NB4 (cell line): ENCODE measurements around the gene VAV2.

Source experiments
- DNase-seq: peaks from one replicate; pipeline ENCODE4 v3.0.0; 2010; ENCODE audit warnings: low read depth
- H3K4me3 ChIP-seq: one replicate; pipeline ENCODE4 v1.5.1; 2011; ENCODE audit warnings: mild to moderate bottlenecking, low read depth, low read length, moderate library complexity
- MAX ChIP-seq: IDR thresholded peaks from 2 replicates; pipeline ENCODE4 v1.6.1; 2011; ENCODE audit warnings: low read depth, low read length
- MYC ChIP-seq: IDR thresholded peaks from 2 replicates; pipeline ENCODE4 v1.6.1; 2011; ENCODE audit warnings: low read depth, low read length
- POLR2A ChIP-seq: IDR thresholded peaks from 2 replicates; pipeline ENCODE4 v1.6.1; 2011; ENCODE audit warnings: mild to moderate bottlenecking; ENCODE audit not compliant: insufficient read length; ENCODE audit errors: extremely low read depth
- TF ChIP-seq, protein P1 (sequence below): IDR thresholded peaks from one replicate; pipeline ENCODE4 v1.5.1; 2012; ENCODE audit warnings: low read depth, low read length

VAV2 gene

DNA sequence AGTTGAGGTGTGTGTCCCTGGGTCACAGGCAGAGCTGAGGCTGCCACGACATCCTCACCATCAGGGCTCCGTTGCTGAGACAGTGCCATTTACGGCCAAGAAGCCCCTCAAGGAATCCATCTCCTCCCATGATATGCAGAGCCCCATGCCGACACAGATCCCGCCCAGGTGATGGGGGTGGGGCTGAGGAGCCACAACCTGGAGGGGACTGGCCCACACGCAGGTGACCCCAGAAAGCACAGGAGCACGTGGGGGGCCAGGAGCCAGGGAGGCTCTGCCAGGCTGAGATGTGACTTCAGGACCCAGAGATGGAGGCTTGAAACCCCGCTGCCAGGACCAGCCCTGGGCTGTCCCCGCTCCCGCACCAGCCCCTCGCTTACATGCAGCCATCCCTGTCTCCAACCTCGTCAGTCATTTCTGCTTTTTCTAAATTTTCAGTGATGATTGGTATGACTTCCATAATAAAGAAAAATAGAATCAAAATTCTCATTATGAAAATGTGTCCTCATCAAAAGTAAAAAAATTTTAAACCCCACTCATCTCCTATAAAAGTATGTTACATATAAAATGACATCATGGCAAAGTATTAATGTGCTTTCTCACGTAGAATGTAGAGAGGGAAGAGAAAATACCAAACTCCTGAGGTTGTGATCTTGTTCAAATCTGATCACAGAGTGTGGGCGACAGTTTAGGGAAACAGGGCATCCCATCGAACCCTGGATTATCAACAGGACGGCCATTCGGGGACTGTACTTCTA is 155.9 kb downstream of the VAV2 start:
- TF ChIP-seq, protein P1, sequence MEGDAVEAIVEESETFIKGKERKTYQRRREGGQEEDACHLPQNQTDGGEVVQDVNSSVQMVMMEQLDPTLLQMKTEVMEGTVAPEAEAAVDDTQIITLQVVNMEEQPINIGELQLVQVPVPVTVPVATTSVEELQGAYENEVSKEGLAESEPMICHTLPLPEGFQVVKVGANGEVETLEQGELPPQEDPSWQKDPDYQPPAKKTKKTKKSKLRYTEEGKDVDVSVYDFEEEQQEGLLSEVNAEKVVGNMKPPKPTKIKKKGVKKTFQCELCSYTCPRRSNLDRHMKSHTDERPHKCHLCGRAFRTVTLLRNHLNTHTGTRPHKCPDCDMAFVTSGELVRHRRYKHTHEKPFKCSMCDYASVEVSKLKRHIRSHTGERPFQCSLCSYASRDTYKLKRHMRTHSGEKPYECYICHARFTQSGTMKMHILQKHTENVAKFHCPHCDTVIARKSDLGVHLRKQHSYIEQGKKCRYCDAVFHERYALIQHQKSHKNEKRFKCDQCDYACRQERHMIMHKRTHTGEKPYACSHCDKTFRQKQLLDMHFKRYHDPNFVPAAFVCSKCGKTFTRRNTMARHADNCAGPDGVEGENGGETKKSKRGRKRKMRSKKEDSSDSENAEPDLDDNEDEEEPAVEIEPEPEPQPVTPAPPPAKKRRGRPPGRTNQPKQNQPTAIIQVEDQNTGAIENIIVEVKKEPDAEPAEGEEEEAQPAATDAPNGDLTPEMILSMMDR: no peak
- TF ChIP-seq POLR2A (no peak), MYC (no peak), MAX (no peak)

GRCh38 chr9:133835262-133835901 is 156.7 kb downstream of the VAV2 start:
- no peak for DNase-seq
- H3K4me3 ChIP-seq: no peak overlapping the region
- TF ChIP-seq POLR2A: no peak
- TF ChIP-seq, protein P1: no peak
- no peak for TF ChIP-seq MYC
- no peak for TF ChIP-seq MAX

More for the DNA sequence above, 155.9 kb downstream of the VAV2 start:
- no peak for DNase-seq
- no peak overlapping the region for H3K4me3 ChIP-seq

DNA sequence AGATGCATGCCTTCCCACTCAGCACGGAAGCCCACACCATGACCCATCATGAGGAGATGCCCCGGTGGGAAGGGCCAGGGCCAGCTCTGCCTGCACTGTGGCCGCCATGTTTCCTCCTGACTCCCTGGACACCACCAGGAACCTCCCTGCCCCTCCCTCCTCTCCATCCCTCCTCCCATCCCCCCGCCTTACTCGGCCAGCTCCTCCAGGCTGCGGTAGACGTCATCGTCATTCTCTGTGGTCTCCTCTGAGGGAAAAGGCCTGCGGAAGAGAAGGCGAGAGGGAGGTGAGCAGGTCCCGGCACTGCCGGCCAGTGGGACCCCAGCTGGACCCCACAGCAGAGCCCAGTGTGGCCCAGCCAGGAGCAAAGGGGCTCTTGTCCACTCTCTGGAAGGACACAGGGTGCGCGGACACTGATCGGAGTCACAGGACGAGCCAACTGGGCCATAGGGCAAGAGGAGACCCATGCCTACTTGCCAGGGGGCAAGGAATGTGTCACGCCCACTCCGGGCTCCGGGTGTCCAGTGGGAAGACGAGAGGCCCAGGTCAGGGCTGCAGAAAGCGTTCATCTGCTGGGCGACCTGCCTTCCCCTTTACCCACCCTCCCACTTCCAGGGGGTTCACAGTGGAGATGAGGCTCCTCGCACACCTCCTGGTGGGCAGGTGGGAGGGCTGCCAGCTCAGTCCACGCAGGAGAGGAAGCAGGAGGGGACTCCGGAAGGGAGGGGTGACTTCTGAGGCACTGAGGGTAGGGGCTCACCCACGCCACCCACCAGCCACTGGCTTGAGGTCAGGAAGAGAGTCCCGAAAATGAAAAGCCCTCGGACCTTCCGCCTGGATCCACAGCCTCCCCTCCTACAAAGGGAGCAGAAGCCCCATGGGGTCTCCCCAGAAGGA is 157.8 kb downstream of the VAV2 start:
- no peak for DNase-seq
- TF ChIP-seq, protein P1: no peak
- no peak for TF ChIP-seq MYC
- TF ChIP-seq MAX: no peak
- no peak for TF ChIP-seq POLR2A
- no peak overlapping the region for H3K4me3 ChIP-seq

DNA sequence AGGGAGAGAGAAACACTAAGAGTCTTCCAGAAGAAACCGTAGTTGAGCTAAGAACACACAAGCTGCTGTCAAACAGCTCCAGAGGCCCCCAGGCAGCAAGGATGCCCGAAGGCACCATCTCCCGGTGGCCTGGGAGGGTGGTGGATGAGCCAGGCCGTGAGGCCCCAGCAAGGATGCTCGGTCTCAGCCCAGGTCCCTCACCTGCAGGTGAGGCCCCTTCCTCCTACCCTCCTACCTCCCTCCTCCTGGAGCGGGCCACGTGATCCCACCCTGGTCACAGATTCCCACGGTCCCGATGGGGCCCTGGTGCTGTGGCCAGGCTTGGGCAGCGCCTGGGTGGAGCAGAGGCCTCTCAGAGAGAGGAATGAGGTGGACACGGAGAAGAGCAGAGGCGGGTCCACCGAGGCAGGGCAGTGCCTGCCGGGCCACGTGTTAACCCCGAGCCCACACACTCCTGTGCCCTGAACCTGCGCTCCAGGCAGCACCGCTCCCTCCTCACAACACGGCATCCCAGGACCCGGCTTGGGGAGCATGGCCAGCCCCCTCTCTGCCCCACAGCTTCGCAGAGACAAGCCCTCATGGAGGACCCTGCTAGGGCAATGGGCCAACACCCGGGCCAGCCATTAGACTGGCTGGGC is 158.6 kb downstream of the VAV2 start:
- no peak overlapping the region for H3K4me3 ChIP-seq
- no peak for TF ChIP-seq MYC
- TF ChIP-seq MAX: no peak
- TF ChIP-seq, protein P1: no peak
- no peak for TF ChIP-seq POLR2A
- no peak for DNase-seq

DNA sequence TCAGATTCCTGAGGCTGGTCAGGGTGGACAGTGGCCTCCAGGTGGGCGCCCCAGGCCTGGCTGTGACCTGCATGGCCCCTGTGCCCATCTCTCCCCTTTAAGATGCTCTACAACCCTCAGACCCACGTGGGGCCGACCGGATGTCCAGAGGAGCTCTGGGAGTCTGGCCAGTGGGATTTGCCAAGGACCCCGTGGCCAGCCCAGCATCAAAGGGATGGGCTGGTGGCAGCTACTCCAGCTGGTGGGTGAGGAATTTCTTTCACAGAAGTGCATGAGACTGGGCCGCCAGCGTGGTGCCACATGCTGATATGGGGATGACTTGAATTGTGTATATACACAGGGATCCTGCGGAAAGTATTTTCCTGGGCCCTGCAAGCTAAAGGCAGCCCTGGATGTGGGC is 159.2 kb downstream of the VAV2 start:
- no peak for DNase-seq
- TF ChIP-seq MYC: no peak
- no peak for TF ChIP-seq POLR2A
- TF ChIP-seq, protein P1: no peak
- H3K4me3 ChIP-seq: no peak overlapping the region
